GM23248 (cell line): Measurements from ENCODE around the gene PRLHR.

Experiments used
- EZH2 ChIP-seq: fragments of 200-600 bp; sonication (generic); IDR thresholded peaks from 2 replicates; pipeline ENCODE4 v1.6.1; 2018; ENCODE audit warnings: antibody characterized with exemption, mild to moderate bottlenecking; ENCODE audit not compliant: insufficient read depth, poor library complexity, severe bottlenecking
- EZH2phosphoT487 ChIP-seq: fragments of 200-600 bp; sonication (generic); IDR thresholded peaks from 2 replicates; pipeline ENCODE4 v1.6.1; 2018; ENCODE audit warnings: antibody characterized with exemption, moderate library complexity, mild to moderate bottlenecking, low read depth; ENCODE audit not compliant: insufficient read depth

DNA sequence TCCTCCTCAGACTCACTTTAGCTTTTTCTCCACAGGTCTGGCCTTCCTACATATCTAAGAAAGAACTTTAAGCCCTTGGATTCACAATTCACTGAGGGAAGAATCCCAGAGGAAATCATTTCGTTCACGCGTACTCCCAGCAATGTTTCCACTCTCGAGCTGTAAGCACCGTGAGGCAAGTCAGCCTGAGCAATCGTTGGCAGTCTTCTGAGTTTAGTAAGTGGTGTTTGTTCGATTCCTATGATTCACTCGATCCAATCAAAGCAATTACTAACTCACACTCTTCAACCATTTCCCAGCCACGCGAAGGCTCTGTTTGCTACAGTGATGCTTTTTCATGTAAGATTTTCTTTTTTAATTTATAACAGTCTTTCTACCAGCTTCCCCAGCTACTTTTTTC lies 10.2 kb upstream of the PRLHR start:
- no peak for TF ChIP-seq EZH2phosphoT487
- no peak for TF ChIP-seq EZH2
